H1 (cell line): ENCODE measurements around the gene DHCR7. TPM values are rescaled to one million over a fixed set of nuclear protein-coding genes. Genes with fewer than 3 reads are reported as not detected.

Source experiments
- CTCF ChIA-PET: fragments of 300-600 bp; sonication (Branson Sonifier 250); formaldehyde crosslinking; loops from one replicate; lab custom pipeline; 2021; ENCODE audit not compliant: partially characterized antibody; lab: Charles Lee
- POLR2A ChIA-PET: fragments of 300-600 bp; sonication (Branson Sonifier 250); formaldehyde crosslinking; loops from one replicate; lab custom pipeline; 2021; ENCODE audit warnings: inconsistent platforms; ENCODE audit not compliant: partially characterized antibody; lab: Charles Lee
- DNase-seq, 2 experiments: peaks; one replicate each; pipeline versions ENCODE4 v3.0.0 to v3.0.0-alpha.2; 2010 to 2022; ENCODE audit warnings: low spot score in 2 of 2, low read depth in 1 of 2, mixed read lengths in 1 of 2
- FAIRE-seq: peaks from 2 replicates; lab custom pipeline; 2011; peaks lifted over from hg19 to GRCh38; lab: Jason Lieb, UNC
- H2AFZ ChIP-seq: 2 replicates; pipeline ENCODE4 v1.8.1; 2012; ENCODE audit warnings: low read length, inconsistent platforms
- H2AK5ac ChIP-seq: 2 replicates; pipeline ENCODE4 v1.6.1; 2013; ENCODE audit warnings: low read depth, low read length
- H2BK120ac ChIP-seq: replicated peaks from 2 replicates; pipeline ENCODE3; 2013; ENCODE audit warnings: low read depth, low read length, inconsistent platforms
- H2BK12ac ChIP-seq: 2 replicates; pipeline ENCODE4 v1.6.1; 2013; ENCODE audit warnings: low read depth, low read length
- H2BK15ac ChIP-seq: 2 replicates; pipeline ENCODE4 v1.6.1; 2013; ENCODE audit warnings: low read length
- H2BK20ac ChIP-seq: 2 replicates; pipeline ENCODE4 v1.6.1; 2013; ENCODE audit warnings: low read length
- H2BK5ac ChIP-seq: 2 replicates; pipeline ENCODE4 v1.6.1; 2013; ENCODE audit warnings: low read depth, low read length
- H3K14ac ChIP-seq: 2 replicates; pipeline ENCODE4 v1.6.1; 2013; ENCODE audit warnings: inconsistent platforms; ENCODE audit not compliant: insufficient read length
- H3K18ac ChIP-seq: 2 replicates; pipeline ENCODE4 v1.6.1; 2013; ENCODE audit warnings: low read length; ENCODE audit errors: extremely low read depth
- H3K23ac ChIP-seq: 2 replicates; pipeline ENCODE4 v1.6.1; 2013; ENCODE audit warnings: inconsistent platforms; ENCODE audit not compliant: insufficient read length
- H3K23me2 ChIP-seq: 2 replicates; pipeline ENCODE4 v1.6.1; 2013; ENCODE audit warnings: low read depth, low read length
- H3K27ac ChIP-seq: 2 replicates; pipeline ENCODE4 v1.6.1; 2011; ENCODE audit warnings: low read depth, low read length, inconsistent platforms
- H3K27me3 ChIP-seq, 4 experiments: replicated peaks in 1 of 4; 1 replicate in 1 of 4; 2 replicates in 3 of 4; pipeline versions ENCODE4 v1.6.1 to v1.8.1; 2011 to 2013; ENCODE audit warnings: low read length in 3 of 4, mild to moderate bottlenecking in 3 of 4, inconsistent platforms in 2 of 4, mixed read lengths in 2 of 4, moderate library complexity in 1 of 4; ENCODE audit not compliant: control insufficient read depth in 3 of 4, insufficient read depth in 3 of 4; ENCODE audit errors: extremely low read depth in 1 of 4
- H3K36me3 ChIP-seq, 4 experiments: 2 replicates each; pipeline versions ENCODE4 v1.6.1 to v1.8.1; 2011 to 2013; ENCODE audit warnings: mild to moderate bottlenecking in 4 of 4, low read length in 3 of 4, moderate library complexity in 2 of 4, control low read depth in 1 of 4, inconsistent platforms in 1 of 4; ENCODE audit not compliant: insufficient read depth in 4 of 4, control insufficient read depth in 2 of 4
- H3K4ac ChIP-seq: replicated peaks from 2 replicates; pipeline ENCODE3; 2013; ENCODE audit warnings: low read length, low read depth, mixed read lengths, inconsistent platforms; ENCODE audit not compliant: insufficient read length
- H3K4me1 ChIP-seq, 4 experiments: replicated peaks in 1 of 4; 1 replicate in 1 of 4; 2 replicates in 3 of 4; pipeline versions ENCODE4 v1.6.1 to v1.8.1; 2011 to 2013; ENCODE audit warnings: low read length in 3 of 4, inconsistent platforms in 2 of 4, mixed read lengths in 1 of 4; ENCODE audit not compliant: insufficient read depth in 4 of 4, control insufficient read depth in 3 of 4
- H3K4me2 ChIP-seq, 2 experiments: 2 replicates each; pipeline versions ENCODE4 v1.6.1 to v1.8.1; 2011 to 2013; ENCODE audit warnings: low read depth in 2 of 2, low read length in 2 of 2, control low read depth in 1 of 2, inconsistent platforms in 1 of 2, mild to moderate bottlenecking in 1 of 2; ENCODE audit not compliant: insufficient read depth in 1 of 2
- H3K4me3 ChIP-seq, 4 experiments: fragments of 200-600, 300-600 bp in 1 of 4; sonication (generic), shearing (Covaris generic), sonication (Bioruptor Twin) in 1 of 4; 2 replicates each; pipeline versions ENCODE4 v1.5.1 to v1.8.1; 2011 to 2016; ENCODE audit warnings: low read length in 4 of 4, low read depth in 3 of 4, control low read depth in 2 of 4, inconsistent platforms in 2 of 4, mild to moderate bottlenecking in 2 of 4, mixed read lengths in 1 of 4, moderate library complexity in 1 of 4; ENCODE audit not compliant: insufficient read depth in 2 of 4; ENCODE audit errors: extremely low read depth in 1 of 4
- H3K56ac ChIP-seq: replicated peaks from 2 replicates; pipeline ENCODE3; 2013; ENCODE audit warnings: low read depth, mild to moderate bottlenecking, mixed read lengths, low read length, inconsistent platforms; ENCODE audit not compliant: insufficient read length
- H3K79me1 ChIP-seq: 2 replicates; pipeline ENCODE4 v1.6.1; 2013; ENCODE audit warnings: low read depth, low read length, control low read depth
- H3K79me2 ChIP-seq, 2 experiments: 2 replicates each; pipeline versions ENCODE4 v1.6.1 to v1.8.1; 2012 to 2013; ENCODE audit warnings: low read length in 2 of 2, mild to moderate bottlenecking in 2 of 2, inconsistent platforms in 1 of 2; ENCODE audit not compliant: insufficient read depth in 2 of 2, control insufficient read depth in 1 of 2
- H3K9ac ChIP-seq, 4 experiments: replicated peaks in 1 of 4; 1 replicate in 1 of 4; 2 replicates in 3 of 4; pipeline versions ENCODE4 v1.6.1 to v1.8.1; 2011 to 2013; ENCODE audit warnings: low read depth in 3 of 4, low read length in 3 of 4, control low read depth in 2 of 4, mild to moderate bottlenecking in 2 of 4, moderate library complexity in 2 of 4, inconsistent platforms in 1 of 4; ENCODE audit errors: extremely low read depth in 1 of 4
- H3K9me3 ChIP-seq, 2 experiments: 2 replicates each; pipeline versions ENCODE4 v1.6.1 to v1.8.1; 2012 to 2013; ENCODE audit warnings: mild to moderate bottlenecking in 2 of 2, moderate library complexity in 2 of 2, control low read depth in 1 of 2, inconsistent platforms in 1 of 2, low read depth in 1 of 2, low read length in 1 of 2, mixed read lengths in 1 of 2; ENCODE audit not compliant: insufficient read depth in 2 of 2
- H4K20me1 ChIP-seq, 2 experiments: replicated peaks in 1 of 2; 2 replicates each; pipeline versions ENCODE3 to v1.8.1; 2011 to 2013; ENCODE audit warnings: inconsistent platforms in 2 of 2, low read length in 2 of 2, mild to moderate bottlenecking in 1 of 2; ENCODE audit not compliant: insufficient read depth in 2 of 2, control insufficient read depth in 1 of 2
- H4K5ac ChIP-seq: 2 replicates; pipeline ENCODE4 v1.6.1; 2013; ENCODE audit warnings: low read length, low read depth, mixed read lengths, inconsistent platforms; ENCODE audit not compliant: insufficient read length
- H4K8ac ChIP-seq: 2 replicates; pipeline ENCODE4 v1.8.0; 2013; ENCODE audit warnings: mild to moderate bottlenecking, moderate library complexity, low read length, inconsistent platforms; ENCODE audit not compliant: insufficient read depth; ENCODE audit errors: extremely low read depth
- H4K91ac ChIP-seq: replicated peaks from 2 replicates; pipeline ENCODE3; 2013; ENCODE audit warnings: low read length, mixed read lengths, inconsistent platforms; ENCODE audit not compliant: insufficient read length
- BRCA1 ChIP-seq: IDR thresholded peaks from 2 replicates; pipeline ENCODE4 v1.6.1; 2012; ENCODE audit warnings: low read depth, low read length, improper control_type of control experiment
- CHD1 ChIP-seq: IDR thresholded peaks from 2 replicates; pipeline ENCODE4 v1.6.1; 2012; ENCODE audit warnings: low read depth, low read length, improper control_type of control experiment
- SIRT6 ChIP-seq: IDR thresholded peaks from one replicate; pipeline ENCODE4 v1.7.1; 2012; ENCODE audit warnings: low read length, inconsistent platforms
- whole genome bisulfite sequencing, 2 experiments: shearing (Covaris generic) in 1 of 2; methylation state at CpG; one replicate each; pipeline versions ENCODE4 v1.1.6 to v1.1.7; 2013 to 2015; ENCODE audit warnings: low lambda C conversion rate in 2 of 2, mixed read lengths in 2 of 2, inconsistent platforms in 1 of 2, low coverage in 1 of 2, missing lambda C conversion rate in 1 of 2; ENCODE audit not compliant: insufficient replicate concordance in 2 of 2, insufficient coverage in 1 of 2, insufficient read length in 1 of 2; ENCODE audit errors: extremely low coverage in 1 of 2, missing lambda C conversion rate in 1 of 2; 5-methylcytosine and 5-hydroxymethylcytosine counted together
- polyA plus RNA-seq, 7 experiments: library from polyadenylated mRNA; depleted of rRNA in 3 of 7; stranded (reverse) in 5 of 7; unstranded in 2 of 7; fragments of >200 nt in 5 of 7; fragments of 200-250 nt in 2 of 7; gene quantifications; 1 replicate in 5 of 7; 2 replicates in 1 of 7; 4 replicates in 1 of 7; pipeline versions ENCODE4 v1.2.1 to v1.2.3, GENCODE V29; 2011 to 2013; ENCODE audit warnings: missing spikeins in 2 of 7, mixed read lengths in 2 of 7
- total RNA-seq: library from RNA; stranded (reverse); fragmentation: NEBNext Ultra II Directional; extraction: Animal tissue kit (Norgen Biotek cat#: 25700); gene quantifications from 2 replicates; pipeline ENCODE4 v1.2.1, GENCODE V29; 2021

DHCR7 gene
- total and polyA plus RNA-seq, 2 of the 8 experiments (the other 6 are each of a cell fraction or from before 2014, with no cell fraction given): 144 to 157 TPM

- Histone ChIP-seq H3K36me3 (no peaks in the 10 kb centered on the region; a peak in 1 of 8 replicates), H4K20me1 (no peaks in the 10 kb centered on the region), H2AK5ac (no peak overlapping the region), H3K23ac (no peak overlapping the region), H3K79me1 (no peaks in the 10 kb centered on the region), H3K4me2 (no peak overlapping the region), H4K8ac (no peak overlapping the region), H4K91ac (no peak overlapping the region), H3K4me1 (no peaks in the 10 kb centered on the region), H2BK5ac (no peak overlapping the region), H3K79me2 (no peaks in the 10 kb centered on the region), H2BK12ac (no peak overlapping the region), H3K9me3 (peaks cover 9 to 12% of the 10 kb centered on the region in 2 experiments), H4K5ac (no peak overlapping the region), H3K27ac (no peak overlapping the region), H2AFZ (no peak overlapping the region), H3K27me3 (peaks cover 0 to 2% (median under 1%) of the 10 kb centered on the region in 4 experiments; a peak in 2 of 7 replicates), H3K23me2 (peaks cover 4% of the 10 kb centered on the region; the same call in 1 of the 2 replicates), H3K4me3 (no peak overlapping the region), H2BK15ac (no peak overlapping the region), H3K4ac (no peak overlapping the region), H3K9ac (no peak overlapping the region), H2BK20ac (no peak overlapping the region), H3K18ac (no peak overlapping the region), H3K14ac (no peak overlapping the region), H2BK120ac (no peak overlapping the region), H3K56ac (no peak overlapping the region)
- DNase-seq (no peak), FAIRE-seq (no peak)
- ChIA-PET CTCF (interaction anchor here (1.5 kb wide), 2 partner anchors 8 to 34 kb away, joined by 3 to 4 read pairs; no protein-coding TSS in a partner anchor), POLR2A (no interaction called here)
- TF ChIP-seq BRCA1: no peak
- no peak for TF ChIP-seq SIRT6
- TF ChIP-seq CHD1: no peak
- WGBS, 2 experiments: 83% methylated on average over 4 of the region's 4 CpGs; no CpG with 5 or more reads in 1 of the 2 experiments
Observed at GRCh38 chr11:71386202-71386601, 62.0 kb downstream of the DHCR7 start.
